Hypothalamus (tissue), 51 donors: ENCODE data around the gene RTF1.

Source experiments
- DNase-seq, 51 donors: peaks; one replicate each; lab custom pipeline; 2025; lab: John Stamatoyannopoulos, UW

Gene RTF1

GRCh38 chr15:41484937-41485625 lies 68.2 kb downstream of the RTF1 start:
- no peak for DNase-seq

- no peak for DNase-seq
Observed at GRCh38 chr15:41486286-41486685, 69.4 kb downstream of the RTF1 start.

- DNase-seq: no peak
Observed at GRCh38 chr15:41487381-41487780, 70.5 kb downstream of the RTF1 start.

- DNase-seq: no peak
Observed at GRCh38 chr15:41487802-41488201, 70.9 kb downstream of the RTF1 start.

GRCh38 chr15:41489641-41490040 lies 72.7 kb downstream of the RTF1 start:
- DNase-seq: no peak

- DNase-seq: no peak
Observed at GRCh38 chr15:41490355-41490754, 73.5 kb downstream of the RTF1 start.

GRCh38 chr15:41491889-41492288 lies 75.0 kb downstream of the RTF1 start:
- DNase-seq: no peak

- no peak for DNase-seq
Observed at GRCh38 chr15:41492597-41493204, 75.8 kb downstream of the RTF1 start.

- peak in 39 of 51 donors; percentile 5 to 63 (median 35) for DNase-seq
Observed at GRCh38 chr15:41493205-41493901, 76.5 kb downstream of the RTF1 start, which contains the start of gene ITPKA. Gene ITPKA (plus strand): TSS chr15:41493874. CDS start chr15:41493928, 54 bp downstream.

GRCh38 chr15:41493902-41494189 lies 77.0 kb downstream of the RTF1 start:
- no peak for DNase-seq

GRCh38 chr15:41494190-41494921 lies 77.5 kb downstream of the RTF1 start:
- no peak for DNase-seq

GRCh38 chr15:41494922-41495735 lies 78.2 kb downstream of the RTF1 start:
- no peak for DNase-seq

- DNase-seq: no peak
Observed at GRCh38 chr15:41495736-41496599, 79.1 kb downstream of the RTF1 start.

GRCh38 chr15:41498657-41499056 lies 81.8 kb downstream of the RTF1 start:
- DNase-seq: no peak

GRCh38 chr15:41499109-41499851 lies 82.4 kb downstream of the RTF1 start:
- peak in 3 of 51 donors; percentile 16 to 61 (median 31) for DNase-seq

GRCh38 chr15:41501191-41501917 lies 84.5 kb downstream of the RTF1 start:
- DNase-seq: no peak

- no peak for DNase-seq
Observed at GRCh38 chr15:41501931-41502794, 85.3 kb downstream of the RTF1 start.
